Osteoblast (primary cell): ENCODE measurements around the gene ZNF772. TPM values are rescaled to one million over a fixed set of nuclear protein-coding genes. Genes with fewer than 3 reads are reported as not detected.

Experiments
- DNase-seq: peaks from one replicate; pipeline ENCODE4 v3.0.0; 2011; ENCODE audit warnings: low spot score, mixed read lengths; ENCODE audit not compliant: insufficient read length; ENCODE audit errors: missing footprints
- H2AFZ ChIP-seq: 2 replicates; pipeline ENCODE4 v1.6.0; 2011; ENCODE audit warnings: mild to moderate bottlenecking, low read length
- H3K27ac ChIP-seq: 2 replicates; pipeline ENCODE4 v1.5.1; 2011; ENCODE audit warnings: mild to moderate bottlenecking, low read depth, low read length, moderate library complexity
- H3K27me3 ChIP-seq: 2 replicates; pipeline ENCODE4 v1.6.0; 2012; ENCODE audit warnings: mild to moderate bottlenecking, control low read depth, inconsistent platforms, low read length, moderate library complexity; ENCODE audit not compliant: insufficient read depth
- H3K36me3 ChIP-seq: 2 replicates; pipeline ENCODE4 v1.5.1; 2011; ENCODE audit warnings: mild to moderate bottlenecking, low read length, control low read depth, moderate library complexity; ENCODE audit not compliant: insufficient read depth
- H3K4me1 ChIP-seq: 2 replicates; pipeline ENCODE4 v1.5.1; 2011; ENCODE audit warnings: mild to moderate bottlenecking, low read length, control low read depth, moderate library complexity; ENCODE audit not compliant: insufficient read depth
- H3K4me2 ChIP-seq: 2 replicates; pipeline ENCODE4 v1.6.0; 2011; ENCODE audit warnings: mild to moderate bottlenecking, low read length; ENCODE audit not compliant: insufficient read depth
- H3K4me3 ChIP-seq: fragments of 200-600 bp; sonication (generic); 3 replicates; pipeline ENCODE4 v1.5.1; 2012; ENCODE audit warnings: mild to moderate bottlenecking, low read length, inconsistent platforms; ENCODE audit not compliant: insufficient read depth
- H3K79me2 ChIP-seq: 2 replicates; pipeline ENCODE4 v1.6.0; 2012; ENCODE audit warnings: mild to moderate bottlenecking, low read length, control low read depth, inconsistent platforms; ENCODE audit not compliant: insufficient read depth
- H3K9me3 ChIP-seq: 2 replicates; pipeline ENCODE4 v1.5.1; 2011; ENCODE audit warnings: low read depth, low read length, control low read depth
- H4K20me1 ChIP-seq: 2 replicates; pipeline ENCODE4 v1.6.0; 2012; ENCODE audit warnings: mild to moderate bottlenecking, low read length, control low read depth; ENCODE audit not compliant: insufficient read depth
- CTCF ChIP-seq: IDR thresholded peaks from 2 replicates; pipeline ENCODE4 v1.5.1; 2011; ENCODE audit warnings: mild to moderate bottlenecking, low read depth, low read length, moderate library complexity; ENCODE audit errors: extremely low read depth
- total RNA-seq: library from RNA; depleted of rRNA; stranded (reverse); fragments of >200 nt; gene quantifications from 2 replicates; pipeline ENCODE4 v1.2.3, GENCODE V29; 2012

The ZNF772 gene
- total RNA-seq, 1 donor, result 19.2 TPM

GRCh38 chr19:57443121-57443696 is 34.2 kb downstream of the ZNF772 start:
- TF ChIP-seq CTCF, result no peak
- H3K4me1 ChIP-seq, result no peaks in the 10 kb centered on the region
- H4K20me1 ChIP-seq, result no peaks in the 10 kb centered on the region
- DNase-seq, result no peak
- H3K27me3 ChIP-seq, result no peaks in the 10 kb centered on the region
- H2AFZ ChIP-seq, result no peak overlapping the region
- H3K79me2 ChIP-seq, result peaks cover 42% of the 10 kb centered on the region
- H3K4me2 ChIP-seq, result no peak overlapping the region
- peaks cover 15% of the 10 kb centered on the region for H3K36me3 ChIP-seq
- peaks cover 20% of the 10 kb centered on the region for H3K9me3 ChIP-seq
- H3K27ac ChIP-seq, result no peak overlapping the region
- H3K4me3 ChIP-seq, result no peak overlapping the region

- Histone ChIP-seq H3K27me3 (no peaks in the 10 kb centered on the region), H3K4me2 (no peak overlapping the region), H2AFZ (no peak overlapping the region), H3K9me3 (peaks cover 20% of the 10 kb centered on the region), H3K79me2 (peaks cover 48% of the 10 kb centered on the region), H3K4me3 (no peak overlapping the region), H3K36me3 (peaks cover 15% of the 10 kb centered on the region), H4K20me1 (no peaks in the 10 kb centered on the region), H3K27ac (no peak overlapping the region), H3K4me1 (no peaks in the 10 kb centered on the region)
- DNase-seq, result no peak
- TF ChIP-seq CTCF, result no peak
These were observed 35.2 kb downstream of the ZNF772 start for GRCh38 chr19:57441979-57442752.

GRCh38 chr19:57438925-57439324 is 38.4 kb downstream of the ZNF772 start:
- H3K36me3 ChIP-seq, result peaks cover 14% of the 10 kb centered on the region
- no peak for TF ChIP-seq CTCF
- peaks cover 6% of the 10 kb centered on the region for H3K4me1 ChIP-seq
- H3K27me3 ChIP-seq, result no peaks in the 10 kb centered on the region
- no peak for DNase-seq
- peaks cover 9% of the 10 kb centered on the region for H3K9me3 ChIP-seq
- no peak overlapping the region for H3K4me2 ChIP-seq
- no peaks in the 10 kb centered on the region for H4K20me1 ChIP-seq
- peaks cover 66% of the 10 kb centered on the region for H3K79me2 ChIP-seq
- H3K27ac ChIP-seq, result no peak overlapping the region
- H2AFZ ChIP-seq, result no peak overlapping the region
- no peak overlapping the region for H3K4me3 ChIP-seq

- no peaks in the 10 kb centered on the region for H3K27me3 ChIP-seq
- no peak overlapping the region for H3K27ac ChIP-seq
- H3K4me1 ChIP-seq, result peaks cover 6% of the 10 kb centered on the region
- no peak for TF ChIP-seq CTCF
- H2AFZ ChIP-seq, result no peak overlapping the region
- peaks cover 4% of the 10 kb centered on the region for H3K36me3 ChIP-seq
- no peaks in the 10 kb centered on the region for H4K20me1 ChIP-seq
- no peak overlapping the region for H3K4me3 ChIP-seq
- DNase-seq, result no peak
- H3K4me2 ChIP-seq, result no peak overlapping the region
- peaks cover 61% of the 10 kb centered on the region for H3K79me2 ChIP-seq
- peaks cover under 1% of the 10 kb centered on the region for H3K9me3 ChIP-seq
These were observed 39.4 kb downstream of the ZNF772 start for GRCh38 chr19:57437931-57438330.
